Hepatocyte (in vitro differentiated cells): Measurements from ENCODE around the gene TPST1.
"Not testable (repeated sequence)": the region's sequence is repeated elsewhere in the genome, so short reads cannot be mapped to it uniquely, and the experiment has no call there.

ENCODE experiments used
- CTCF ChIP-seq: fragments of 200-600 bp; sonication (generic); IDR thresholded peaks from 2 replicates; pipeline ENCODE4 v1.5.1; 2016; ENCODE audit warnings: antibody characterized with exemption, mild to moderate bottlenecking; ENCODE audit not compliant: poor library complexity
- EZH2 ChIP-seq: fragments of 200-600 bp; sonication (generic); IDR thresholded peaks from 2 replicates; pipeline ENCODE4 v1.6.1; 2016; ENCODE audit warnings: antibody characterized with exemption, mild to moderate bottlenecking, borderline replicate concordance

GRCh38 chr7:66385191-66385905 is 180.2 kb downstream of the TPST1 start:
- not testable (repeated sequence) for TF ChIP-seq EZH2, CTCF
